Natural killer cell (primary cell): ENCODE results near the gene CFAP251. TPM values are rescaled to one million over a fixed set of nuclear protein-coding genes. Genes with fewer than 3 reads are reported as not detected.

Experiments used
- ATAC-seq, 3 donors: fragments of 150-1000 bp in 2 of 3; fragments of 200-7000 bp in 1 of 3; cut with Tn5 transposase; 1 replicate in 1 of 3; 2 replicates in 2 of 3; pipeline ENCODE4 v1.10.0; 2021; ENCODE audit warnings: mild to moderate bottlenecking in 2 of 3, moderate library complexity in 2 of 3
- DNase-seq, 2 donors: peaks; one replicate each; pipeline versions ENCODE4 v3.0.0 to v3.0.0-alpha.2; 2013 to 2021; ENCODE audit warnings: mixed read lengths in 1 of 2
- H3K27ac ChIP-seq: one replicate; pipeline ENCODE4 v1.5.1; 2013; ENCODE audit warnings: mild to moderate bottlenecking, low read length
- H3K27me3 ChIP-seq: one replicate; pipeline ENCODE4 v1.6.1; 2013; ENCODE audit warnings: low read length; ENCODE audit not compliant: control insufficient read depth, insufficient read depth
- H3K36me3 ChIP-seq: one replicate; pipeline ENCODE4 v1.6.1; 2013; ENCODE audit warnings: low read length; ENCODE audit not compliant: control insufficient read depth, insufficient read depth
- H3K4me1 ChIP-seq: one replicate; pipeline ENCODE4 v1.6.1; 2013; ENCODE audit warnings: low read length; ENCODE audit not compliant: control insufficient read depth, insufficient read depth
- H3K4me3 ChIP-seq: one replicate; pipeline ENCODE4 v1.5.1; 2013; ENCODE audit warnings: low read length
- H3K9me3 ChIP-seq: one replicate; pipeline ENCODE4 v1.6.1; 2013; ENCODE audit warnings: low read length; ENCODE audit not compliant: control insufficient read depth, insufficient read depth
- H3K27ac Mint-ChIP-seq, 2 donors: one replicate each; pipeline ENCODE4 v1.8.0; 2022; ENCODE audit warnings: mild to moderate bottlenecking in 2 of 2, mixed read lengths in 2 of 2, moderate library complexity in 1 of 2
- H3K27me3 Mint-ChIP-seq, 2 donors: one replicate each; pipeline ENCODE4 v1.8.0; 2022; ENCODE audit warnings: low read depth in 2 of 2, mixed read lengths in 2 of 2
- H3K36me3 Mint-ChIP-seq: one replicate; pipeline ENCODE4 v1.8.0; 2022; ENCODE audit warnings: mixed read lengths
- H3K4me1 Mint-ChIP-seq, 2 donors: one replicate each; pipeline ENCODE4 v1.8.0; 2022; ENCODE audit warnings: mixed read lengths in 2 of 2
- H3K4me3 Mint-ChIP-seq: one replicate; pipeline ENCODE4 v1.8.0; 2022; ENCODE audit warnings: mild to moderate bottlenecking, moderate library complexity, mixed read lengths
- H3K9me3 Mint-ChIP-seq, 2 donors: one replicate each; pipeline ENCODE4 v1.8.0; 2022; ENCODE audit warnings: mixed read lengths in 2 of 2
- WGBS: methylation state at CpG from one replicate; pipeline ENCODE4 v1.1.7; 2013; ENCODE audit warnings: missing lambda C conversion rate; ENCODE audit not compliant: insufficient coverage; 5-methylcytosine and 5-hydroxymethylcytosine counted together
- intact Hi-C: fragments of 100-400 bp; cut with micrococcal nuclease; formaldehyde crosslinking; loops from one replicate; pipeline ENCODE4 v1.14.2; 2022
- total RNA-seq, 4 donors: library from RNA; stranded (reverse); fragments of 120-200 nt in 1 of 4; gene quantifications; one replicate each; pipeline versions ENCODE4 v1.2.3 to v1.2.4, GENCODE V29; 2013 to 2022
- TF ChIP-seq, protein P1 (sequence below): fragments of 200-600 bp; IDR thresholded peaks from one replicate; pipeline ENCODE4 v1.8.0; 2022; ENCODE audit warnings: antibody characterized with exemption

The CFAP251 gene
- total RNA-seq, 3 donors from 2014 or later (not counting 1 experiment from before 2014, with no cell fraction given) = 0.59 to 0.80 (median 0.59) TPM

DNA sequence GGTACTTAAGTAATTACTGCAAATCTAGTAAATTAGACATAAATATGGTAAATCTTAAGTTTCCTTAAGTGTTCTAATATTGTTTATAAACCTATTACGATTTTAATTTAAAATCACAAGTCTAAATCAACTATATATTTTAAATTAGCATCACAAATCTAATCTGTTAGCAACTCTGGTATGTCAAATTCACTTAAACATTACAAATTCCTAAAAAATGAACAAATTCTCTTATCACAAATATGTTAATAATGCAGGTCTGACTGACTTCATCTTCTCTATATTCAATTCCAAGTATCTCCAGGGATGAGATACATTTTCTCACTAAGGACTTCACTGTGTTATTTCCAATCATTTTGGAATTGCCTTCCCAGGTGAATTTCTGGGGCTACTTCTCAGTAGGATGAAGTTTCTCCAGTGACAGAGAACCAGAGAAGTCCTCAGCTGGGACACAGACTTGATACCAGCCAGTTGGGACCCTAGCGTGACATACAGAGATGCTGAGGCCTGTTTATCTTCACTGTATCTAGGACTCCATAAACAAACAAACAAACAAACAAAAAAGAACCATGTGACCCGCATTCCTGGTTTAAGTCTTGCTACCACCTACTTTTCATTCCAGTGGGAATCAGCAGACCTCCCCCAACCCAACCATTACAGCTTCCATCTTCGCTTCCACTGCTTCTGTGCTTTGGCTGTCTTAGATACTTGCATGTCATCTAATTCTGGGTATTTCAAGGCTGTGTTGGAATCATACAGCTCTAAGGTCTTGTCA is 21.8 kb downstream of the CFAP251 start:
- no peak overlapping the region for H3K27ac Mint-ChIP-seq
- WGBS = 94% methylated on average over 4 of the region's 4 CpGs
- Histone ChIP-seq H3K4me3 (no peak overlapping the region), H3K4me1 (peaks cover 4% of the 10 kb centered on the region), H3K27ac (no peak overlapping the region), H3K27me3 (no peaks in the 10 kb centered on the region), H3K36me3 (no peaks in the 10 kb centered on the region), H3K9me3 (no peaks in the 10 kb centered on the region)
- intact Hi-C loops = no loop called here
- no peak for DNase-seq
- ATAC-seq = no peak
- TF ChIP-seq, protein P1, sequence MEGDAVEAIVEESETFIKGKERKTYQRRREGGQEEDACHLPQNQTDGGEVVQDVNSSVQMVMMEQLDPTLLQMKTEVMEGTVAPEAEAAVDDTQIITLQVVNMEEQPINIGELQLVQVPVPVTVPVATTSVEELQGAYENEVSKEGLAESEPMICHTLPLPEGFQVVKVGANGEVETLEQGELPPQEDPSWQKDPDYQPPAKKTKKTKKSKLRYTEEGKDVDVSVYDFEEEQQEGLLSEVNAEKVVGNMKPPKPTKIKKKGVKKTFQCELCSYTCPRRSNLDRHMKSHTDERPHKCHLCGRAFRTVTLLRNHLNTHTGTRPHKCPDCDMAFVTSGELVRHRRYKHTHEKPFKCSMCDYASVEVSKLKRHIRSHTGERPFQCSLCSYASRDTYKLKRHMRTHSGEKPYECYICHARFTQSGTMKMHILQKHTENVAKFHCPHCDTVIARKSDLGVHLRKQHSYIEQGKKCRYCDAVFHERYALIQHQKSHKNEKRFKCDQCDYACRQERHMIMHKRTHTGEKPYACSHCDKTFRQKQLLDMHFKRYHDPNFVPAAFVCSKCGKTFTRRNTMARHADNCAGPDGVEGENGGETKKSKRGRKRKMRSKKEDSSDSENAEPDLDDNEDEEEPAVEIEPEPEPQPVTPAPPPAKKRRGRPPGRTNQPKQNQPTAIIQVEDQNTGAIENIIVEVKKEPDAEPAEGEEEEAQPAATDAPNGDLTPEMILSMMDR = no peak
- no peaks in the 10 kb centered on the region for H3K9me3 Mint-ChIP-seq
- H3K36me3 Mint-ChIP-seq = no peaks in the 10 kb centered on the region
- peaks cover 0 to 12% of the 10 kb centered on the region in 2 donors for H3K4me1 Mint-ChIP-seq
- no peak overlapping the region for H3K4me3 Mint-ChIP-seq
- no peaks in the 10 kb centered on the region for H3K27me3 Mint-ChIP-seq

DNA sequence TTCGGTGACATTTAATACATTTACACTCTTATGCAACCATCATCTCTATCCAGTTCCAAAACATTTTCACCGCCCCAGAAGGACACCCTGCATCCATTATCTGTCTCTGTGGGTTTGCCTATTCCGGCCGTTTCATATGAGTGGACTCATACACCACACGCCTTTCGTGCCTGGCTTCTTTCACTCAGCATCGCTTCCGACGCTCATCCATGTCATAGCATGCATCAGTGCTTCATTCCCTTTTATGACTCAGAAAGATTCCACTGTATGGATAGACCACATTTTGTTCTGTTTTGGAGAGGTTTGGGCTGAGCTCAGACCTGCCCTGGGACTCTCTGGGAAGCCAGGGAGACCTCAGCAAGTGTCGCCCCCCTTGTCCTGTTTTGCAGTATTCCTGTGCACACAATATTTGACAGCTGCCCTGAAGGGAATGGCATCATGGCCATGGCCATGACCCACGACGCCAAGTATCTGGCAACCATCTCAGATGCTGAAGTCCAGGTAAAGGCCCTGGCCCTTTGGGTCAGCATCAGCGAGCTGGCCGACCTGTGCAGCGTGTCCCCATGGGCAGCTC is 23.8 kb downstream of the CFAP251 start:
- Histone ChIP-seq H3K9me3 (no peaks in the 10 kb centered on the region), H3K27me3 (no peaks in the 10 kb centered on the region), H3K36me3 (no peaks in the 10 kb centered on the region), H3K4me3 (no peak overlapping the region), H3K4me1 (peaks cover 4% of the 10 kb centered on the region), H3K27ac (no peak overlapping the region)
- Mint-ChIP-seq H3K4me1 (peaks cover 0 to 12% of the 10 kb centered on the region in 2 donors), H3K36me3 (no peaks in the 10 kb centered on the region), H3K27me3 (no peaks in the 10 kb centered on the region), H3K9me3 (no peaks in the 10 kb centered on the region), H3K4me3 (no peak overlapping the region), H3K27ac (no peak overlapping the region)
- TF ChIP-seq, protein P1 = no peak
- intact Hi-C loops = no loop called here
- WGBS = 94% methylated on average over 15 of the region's 15 CpGs
- no peak for DNase-seq
- ATAC-seq = no peak

DNA sequence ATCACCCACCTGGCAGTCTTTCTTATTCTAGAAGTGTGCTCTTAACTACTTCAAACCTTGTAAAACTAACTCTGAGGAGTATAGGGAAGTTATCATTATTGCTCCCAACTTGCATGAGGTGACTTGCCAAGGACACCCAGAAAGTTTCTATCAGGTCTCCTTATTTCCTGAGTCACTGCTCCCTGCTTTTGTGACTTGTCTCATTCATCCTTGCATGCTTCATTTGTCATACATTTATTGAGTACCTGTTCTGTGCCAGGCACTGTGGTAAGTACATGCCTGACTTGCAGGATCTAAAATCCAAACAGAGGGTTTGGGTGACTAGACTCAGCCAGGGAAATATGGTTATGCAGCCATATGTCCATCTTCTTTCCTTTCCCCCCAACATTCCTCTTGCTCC is 25.5 kb downstream of the CFAP251 start:
- no peak overlapping the region for H3K4me3 ChIP-seq
- no peak overlapping the region for H3K4me3 Mint-ChIP-seq
- H3K9me3 ChIP-seq = no peaks in the 10 kb centered on the region
- intact Hi-C loops = no loop called here
- no peaks in the 10 kb centered on the region for H3K9me3 Mint-ChIP-seq
- no peaks in the 10 kb centered on the region for H3K27me3 ChIP-seq
- ATAC-seq (no peak), DNase-seq (no peak)
- peaks cover 0 to 5% of the 10 kb centered on the region in 2 donors for H3K4me1 Mint-ChIP-seq
- H3K27ac Mint-ChIP-seq = no peak overlapping the region
- no peaks in the 10 kb centered on the region for H3K27me3 Mint-ChIP-seq
- H3K36me3 ChIP-seq = no peaks in the 10 kb centered on the region
- TF ChIP-seq, protein P1 = no peak
- H3K36me3 Mint-ChIP-seq = no peaks in the 10 kb centered on the region
- no peak overlapping the region for H3K27ac ChIP-seq
- H3K4me1 ChIP-seq = peaks cover 4% of the 10 kb centered on the region
